Upper lobe of left lung (tissue), 4 donors: ENCODE measurements around the gene CYP4A22.

ENCODE experiments used
- POLR2A ChIP-seq, 4 donors: fragments of 450-650 bp; IDR thresholded peaks; one replicate each; pipeline ENCODE4 v1.5.1; 2016 to 2017; ENCODE audit warnings: antibody characterized with exemption in 4 of 4, mild to moderate bottlenecking in 2 of 4
- POLR2AphosphoS5 ChIP-seq, 2 donors: sonication (generic); formaldehyde crosslinking; IDR thresholded peaks; one replicate each; pipeline ENCODE4 v1.5.1; 2017; ENCODE audit warnings: antibody characterized with exemption in 2 of 2
- TF ChIP-seq, protein P1 (sequence below), 6 experiments: fragments of 450-650 bp in 4 of 6; fragments of 200-600 bp in 2 of 6; sonication (generic) in 2 of 6; IDR thresholded peaks; one replicate each; pipeline ENCODE4 v1.5.1; 2016 to 2019; ENCODE audit warnings: antibody characterized with exemption in 6 of 6

GRCh38 chr1:47174656-47175020 lies 37.4 kb downstream of the CYP4A22 start:
- TF ChIP-seq, protein P1, sequence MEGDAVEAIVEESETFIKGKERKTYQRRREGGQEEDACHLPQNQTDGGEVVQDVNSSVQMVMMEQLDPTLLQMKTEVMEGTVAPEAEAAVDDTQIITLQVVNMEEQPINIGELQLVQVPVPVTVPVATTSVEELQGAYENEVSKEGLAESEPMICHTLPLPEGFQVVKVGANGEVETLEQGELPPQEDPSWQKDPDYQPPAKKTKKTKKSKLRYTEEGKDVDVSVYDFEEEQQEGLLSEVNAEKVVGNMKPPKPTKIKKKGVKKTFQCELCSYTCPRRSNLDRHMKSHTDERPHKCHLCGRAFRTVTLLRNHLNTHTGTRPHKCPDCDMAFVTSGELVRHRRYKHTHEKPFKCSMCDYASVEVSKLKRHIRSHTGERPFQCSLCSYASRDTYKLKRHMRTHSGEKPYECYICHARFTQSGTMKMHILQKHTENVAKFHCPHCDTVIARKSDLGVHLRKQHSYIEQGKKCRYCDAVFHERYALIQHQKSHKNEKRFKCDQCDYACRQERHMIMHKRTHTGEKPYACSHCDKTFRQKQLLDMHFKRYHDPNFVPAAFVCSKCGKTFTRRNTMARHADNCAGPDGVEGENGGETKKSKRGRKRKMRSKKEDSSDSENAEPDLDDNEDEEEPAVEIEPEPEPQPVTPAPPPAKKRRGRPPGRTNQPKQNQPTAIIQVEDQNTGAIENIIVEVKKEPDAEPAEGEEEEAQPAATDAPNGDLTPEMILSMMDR (IDR thresholded peaks at IDR 0.05), result no peak
- no peak for TF ChIP-seq POLR2AphosphoS5 (IDR thresholded peaks at IDR 0.05)
- no peak for TF ChIP-seq POLR2A (IDR thresholded peaks at IDR 0.05)
